ENCODE results near the gene SLC30A1. TPM values are rescaled to one million over a fixed set of nuclear protein-coding genes. Genes with fewer than 3 reads are reported as not detected.

Gene SLC30A1
- total and polyA plus RNA-seq, 7 experiments from 2014 or later = 1.1 to 12.1 (median 8.4) TPM

GRCh38 chr1:211604548-211604947 is 25.6 kb upstream of the SLC30A1 start:
- Mint-ChIP-seq H3K27ac (no peak overlapping the region), H3K36me3 (peaks cover 0 to 7% (median 0%) of the 10 kb centered on the region in 5 donors), H3K4me1 (peaks cover 15 to 26% (median 23%) of the 10 kb centered on the region in 7 donors), H3K9me3 (peaks cover 0 to 2% (median 0%) of the 10 kb centered on the region in 11 donors), H3K4me3 (no peak overlapping the region), H3K27me3 (peaks cover 0 to 13% (median 0%) of the 10 kb centered on the region in 5 donors)
- intact Hi-C loops (cut with micrococcal nuclease) = no loop called here
- no peaks in the 10 kb centered on the region for H3K36me3 ChIP-seq (ENCODE audit: control insufficient read depth in 2 of 3, insufficient read depth in 3 of 3, low read length in 3 of 3)
- DNase-seq = no peak
- ChIA-PET POLR2A (interaction anchor here (0.8 kb wide), 1 partner anchor 1007 kb away, joined by 4 read pairs; no protein-coding TSS in a partner anchor), CTCF (interaction anchor here (0.7 kb wide), 1 partner anchor 645 kb away, joined by 7 read pairs; no protein-coding TSS in a partner anchor)
- no peak overlapping the region for H3K27ac ChIP-seq (ENCODE audit: low read depth, low read length)
- peaks cover 0 to 5% of the 10 kb centered on the region in 2 donors for H3K4me1 ChIP-seq (ENCODE audit: control insufficient read depth in 2 of 2, insufficient read depth in 2 of 2, low read length in 2 of 2)
- no peak overlapping the region for H3K4me3 ChIP-seq (ENCODE audit: low read length)
- no peaks in the 10 kb centered on the region for H3K27me3 ChIP-seq (ENCODE audit: control insufficient read depth in 2 of 2, insufficient read depth in 2 of 2, low read length in 2 of 2)
- no peak for ATAC-seq
- no peaks in the 10 kb centered on the region for H3K9me3 ChIP-seq (ENCODE audit: control insufficient read depth in 2 of 3, low read length in 3 of 3)

GRCh38 chr1:211603713-211604112 is 24.8 kb upstream of the SLC30A1 start:
- H3K4me1 ChIP-seq (ENCODE audit: control insufficient read depth in 2 of 2, insufficient read depth in 2 of 2, low read length in 2 of 2) = peaks cover 0 to 5% of the 10 kb centered on the region in 2 donors
- H3K36me3 Mint-ChIP-seq = peaks cover 0 to 7% (median 0%) of the 10 kb centered on the region in 5 donors
- ATAC-seq = no peak

DNA sequence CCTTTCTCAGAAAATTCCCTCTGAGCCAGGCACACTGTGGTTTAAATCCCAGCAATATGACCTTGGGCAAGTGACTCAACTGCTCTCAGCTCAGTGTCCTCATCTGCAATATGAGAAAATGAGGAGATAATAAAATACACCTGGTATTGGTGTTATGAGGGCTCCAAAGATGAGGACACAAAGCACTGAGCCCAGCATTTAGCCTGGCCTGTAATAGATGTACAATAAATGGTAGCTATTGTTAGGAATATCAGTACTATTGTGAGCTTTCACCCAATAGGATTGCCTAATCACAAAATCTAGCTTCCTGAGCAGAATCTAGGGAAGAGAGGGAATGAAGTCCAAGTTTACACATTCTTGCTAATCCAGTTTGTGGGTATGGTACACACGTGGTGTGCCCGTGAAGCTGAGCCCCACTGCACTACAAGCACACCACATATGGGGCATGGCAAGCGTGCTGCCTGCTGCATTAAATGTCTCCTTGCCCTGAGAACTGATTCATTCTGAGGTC is 24.3 kb upstream of the SLC30A1 start:
- H3K27me3 ChIP-seq (ENCODE audit: control insufficient read depth in 2 of 2, insufficient read depth in 2 of 2, low read length in 2 of 2) = no peaks in the 10 kb centered on the region
- Mint-ChIP-seq H3K27ac (no peak overlapping the region), H3K27me3 (peaks cover 0 to 18% (median 0%) of the 10 kb centered on the region in 5 donors), H3K4me3 (no peak overlapping the region), H3K4me1 (peaks cover 15 to 26% (median 23%) of the 10 kb centered on the region in 7 donors), H3K9me3 (peaks cover 0 to 2% (median 0%) of the 10 kb centered on the region in 11 donors), H3K36me3 (peaks cover 0 to 7% (median 0%) of the 10 kb centered on the region in 5 donors)
- H3K9me3 ChIP-seq (ENCODE audit: control insufficient read depth in 2 of 3, low read length in 3 of 3) = no peaks in the 10 kb centered on the region
- H3K4me1 ChIP-seq (ENCODE audit: control insufficient read depth in 2 of 2, insufficient read depth in 2 of 2, low read length in 2 of 2) = peaks cover 0 to 5% of the 10 kb centered on the region in 2 donors
- DNase-seq = no peak
- H3K4me3 ChIP-seq (ENCODE audit: low read length) = no peak overlapping the region
- H3K27ac ChIP-seq (ENCODE audit: low read depth, low read length) = no peak overlapping the region
- H3K36me3 ChIP-seq (ENCODE audit: control insufficient read depth in 2 of 3, insufficient read depth in 3 of 3, low read length in 3 of 3) = no peaks in the 10 kb centered on the region
- ChIA-PET CTCF (no interaction called here), POLR2A (no interaction called here)
- no peak for ATAC-seq
- intact Hi-C loops (cut with micrococcal nuclease) = no loop called here

More at GRCh38 chr1:211603713-211604112, 24.8 kb upstream of the SLC30A1 start:
- DNase-seq = no peak
- Histone ChIP-seq H3K9me3 (ENCODE audit: control insufficient read depth in 2 of 3, low read length in 3 of 3) (no peaks in the 10 kb centered on the region), H3K4me3 (ENCODE audit: low read length) (no peak overlapping the region), H3K27me3 (ENCODE audit: control insufficient read depth in 2 of 2, insufficient read depth in 2 of 2, low read length in 2 of 2) (no peaks in the 10 kb centered on the region), H3K27ac (ENCODE audit: low read depth, low read length) (no peak overlapping the region), H3K36me3 (ENCODE audit: control insufficient read depth in 2 of 3, insufficient read depth in 3 of 3, low read length in 3 of 3) (no peaks in the 10 kb centered on the region)
- ChIA-PET CTCF (interaction anchor here (0.7 kb wide), 1 partner anchor 646 kb away, joined by 7 read pairs; no protein-coding TSS in a partner anchor), POLR2A (no interaction called here)
- Mint-ChIP-seq H3K27me3 (peaks cover 0 to 18% (median 0%) of the 10 kb centered on the region in 5 donors), H3K4me3 (no peak overlapping the region), H3K9me3 (peaks cover 0 to 2% (median 0%) of the 10 kb centered on the region in 11 donors), H3K4me1 (peaks cover 15 to 26% (median 23%) of the 10 kb centered on the region in 7 donors), H3K27ac (no peak overlapping the region)
- intact Hi-C loops (cut with micrococcal nuclease) = no loop called here

GRCh38 chr1:211601982-211602670 is 23.2 kb upstream of the SLC30A1 start:
- DNase-seq = no peak

GRCh38 chr1:211601159-211601558 is 22.2 kb upstream of the SLC30A1 start:
- no peaks in the 10 kb centered on the region for H3K27me3 ChIP-seq (ENCODE audit: control insufficient read depth in 2 of 2, insufficient read depth in 2 of 2, low read length in 2 of 2)
- no peaks in the 10 kb centered on the region for H3K36me3 ChIP-seq (ENCODE audit: control insufficient read depth in 2 of 3, insufficient read depth in 3 of 3, low read length in 3 of 3)
- intact Hi-C loops (cut with micrococcal nuclease) = no loop called here
- ATAC-seq (no peak), DNase-seq (no peak)
- H3K4me3 ChIP-seq (ENCODE audit: low read length) = no peak overlapping the region
- peaks cover 0 to 19% (median 0%) of the 10 kb centered on the region in 5 donors for H3K27me3 Mint-ChIP-seq
- ChIA-PET POLR2A (no interaction called here), CTCF (interaction anchor here (0.7 to 1.4 kb wide), 2 partner anchors 22 to 306 kb away, joined by 4 to 6 read pairs; partner anchors contain the start of gene SLC30A1)
- H3K36me3 Mint-ChIP-seq = peaks cover 0 to 7% (median 3%) of the 10 kb centered on the region in 5 donors
- peaks cover 5 to 14% (median 8%) of the 10 kb centered on the region in 7 donors for H3K4me1 Mint-ChIP-seq
- no peaks in the 10 kb centered on the region for H3K9me3 ChIP-seq (ENCODE audit: control insufficient read depth in 2 of 3, low read length in 3 of 3)
- no peak overlapping the region for H3K27ac ChIP-seq (ENCODE audit: low read depth, low read length)
- peaks cover 0 to 2% (median 0%) of the 10 kb centered on the region in 11 donors for H3K9me3 Mint-ChIP-seq
- no peak overlapping the region for H3K27ac Mint-ChIP-seq
- H3K4me3 Mint-ChIP-seq = no peak overlapping the region
- H3K4me1 ChIP-seq (ENCODE audit: control insufficient read depth in 2 of 2, insufficient read depth in 2 of 2, low read length in 2 of 2) = no peaks in the 10 kb centered on the region

More at GRCh38 chr1:211601982-211602670, 23.2 kb upstream of the SLC30A1 start:
- H3K4me3 Mint-ChIP-seq = no peak overlapping the region
- POLR2A ChIA-PET = no interaction called here
- H3K4me3 ChIP-seq (ENCODE audit: low read length) = no peak overlapping the region
- CTCF ChIA-PET = interaction anchor here (1.4 kb wide), 1 partner anchor 23 kb away, joined by 4 read pairs; the partner anchor contains the start of gene SLC30A1
- no peaks in the 10 kb centered on the region for H3K9me3 ChIP-seq (ENCODE audit: control insufficient read depth in 2 of 3, low read length in 3 of 3)
- H3K27ac ChIP-seq (ENCODE audit: low read depth, low read length) = no peak overlapping the region
- no peaks in the 10 kb centered on the region for H3K36me3 ChIP-seq (ENCODE audit: control insufficient read depth in 2 of 3, insufficient read depth in 3 of 3, low read length in 3 of 3)
- peaks cover 13 to 23% (median 17%) of the 10 kb centered on the region in 7 donors for H3K4me1 Mint-ChIP-seq
- intact Hi-C loops (cut with micrococcal nuclease) = no loop called here
- H3K27me3 ChIP-seq (ENCODE audit: control insufficient read depth in 2 of 2, insufficient read depth in 2 of 2, low read length in 2 of 2) = no peaks in the 10 kb centered on the region
- H3K4me1 ChIP-seq (ENCODE audit: control insufficient read depth in 2 of 2, insufficient read depth in 2 of 2, low read length in 2 of 2) = peaks cover 0 to 2% of the 10 kb centered on the region in 2 donors
- no peak for ATAC-seq
- H3K9me3 Mint-ChIP-seq = peaks cover 0 to 2% (median 0%) of the 10 kb centered on the region in 11 donors
- no peak overlapping the region for H3K27ac Mint-ChIP-seq
- H3K27me3 Mint-ChIP-seq = peaks cover 0 to 18% (median 0%) of the 10 kb centered on the region in 5 donors
- H3K36me3 Mint-ChIP-seq = peaks cover 0 to 7% (median 3%) of the 10 kb centered on the region in 5 donors

DNA sequence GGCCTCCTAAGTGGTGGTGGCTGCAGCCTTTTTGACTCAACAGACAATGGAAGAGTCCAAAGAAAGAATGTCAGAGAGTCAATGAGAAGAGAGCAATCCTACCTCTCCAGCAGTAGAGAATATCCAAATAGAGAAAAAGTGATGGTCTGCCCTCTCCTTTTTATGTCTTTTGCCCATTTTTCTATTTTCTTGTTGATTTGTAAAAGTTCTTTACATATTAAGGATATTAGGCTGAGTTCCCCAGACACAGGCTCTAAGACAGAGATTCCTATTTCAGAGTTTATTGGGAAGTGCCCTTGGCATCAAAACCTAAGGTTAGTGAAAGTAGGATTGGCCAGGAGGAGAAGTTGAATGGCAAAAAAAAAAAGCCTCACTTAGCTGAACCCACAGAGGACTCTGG is 20.3 kb upstream of the SLC30A1 start:
- Mint-ChIP-seq H3K27me3 (peaks cover 0 to 29% (median 0%) of the 10 kb centered on the region in 5 donors), H3K27ac (no peak overlapping the region), H3K9me3 (no peaks in the 10 kb centered on the region), H3K4me3 (no peak overlapping the region), H3K36me3 (peaks cover 0 to 3% (median 0%) of the 10 kb centered on the region in 5 donors), H3K4me1 (peaks cover 0 to 13% (median 3%) of the 10 kb centered on the region in 7 donors)
- ATAC-seq (no peak), DNase-seq (no peak)
- no peaks in the 10 kb centered on the region for H3K36me3 ChIP-seq (ENCODE audit: control insufficient read depth in 2 of 3, insufficient read depth in 3 of 3, low read length in 3 of 3)
- H3K4me3 ChIP-seq (ENCODE audit: low read length) = no peak overlapping the region
- no peaks in the 10 kb centered on the region for H3K27me3 ChIP-seq (ENCODE audit: control insufficient read depth in 2 of 2, insufficient read depth in 2 of 2, low read length in 2 of 2)
- H3K4me1 ChIP-seq (ENCODE audit: control insufficient read depth in 2 of 2, insufficient read depth in 2 of 2, low read length in 2 of 2) = no peaks in the 10 kb centered on the region
- intact Hi-C loops (cut with micrococcal nuclease) = no loop called here
- ChIA-PET CTCF (no interaction called here), POLR2A (no interaction called here)
- H3K9me3 ChIP-seq (ENCODE audit: control insufficient read depth in 2 of 3, low read length in 3 of 3) = no peaks in the 10 kb centered on the region
- H3K27ac ChIP-seq (ENCODE audit: low read depth, low read length) = no peak overlapping the region

Measured in naive thymus-derived CD4-positive, alpha-beta T cell (primary cell).